Kidney tubule cell (primary cell): Measurements from ENCODE around the gene CDC42.

Experiments used
- DNase-seq: peaks from one replicate; pipeline ENCODE4 v3.0.0-alpha.2; 2018; ENCODE audit warnings: low spot score

Gene CDC42

DNA sequence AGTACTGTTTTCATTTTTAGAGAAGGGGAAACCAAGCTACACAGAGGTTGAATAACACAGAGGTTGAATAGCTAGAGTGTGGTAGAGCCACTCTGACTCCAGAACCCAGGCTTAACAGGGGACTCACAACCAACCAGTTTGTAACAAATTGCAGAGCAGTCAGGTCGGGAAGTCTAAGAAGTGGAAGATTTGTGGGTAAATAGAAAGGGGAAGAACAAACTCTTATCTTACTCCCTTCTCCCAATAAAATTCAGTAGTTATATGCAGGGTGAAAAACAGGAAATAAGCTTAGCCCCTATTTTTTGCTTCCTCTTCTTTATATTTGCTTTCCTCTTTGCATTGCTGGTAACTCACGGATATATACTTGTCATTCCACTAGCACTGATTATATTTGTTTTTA, 23.2 kb downstream of the CDC42 start:
- DNase-seq = no peak

DNA sequence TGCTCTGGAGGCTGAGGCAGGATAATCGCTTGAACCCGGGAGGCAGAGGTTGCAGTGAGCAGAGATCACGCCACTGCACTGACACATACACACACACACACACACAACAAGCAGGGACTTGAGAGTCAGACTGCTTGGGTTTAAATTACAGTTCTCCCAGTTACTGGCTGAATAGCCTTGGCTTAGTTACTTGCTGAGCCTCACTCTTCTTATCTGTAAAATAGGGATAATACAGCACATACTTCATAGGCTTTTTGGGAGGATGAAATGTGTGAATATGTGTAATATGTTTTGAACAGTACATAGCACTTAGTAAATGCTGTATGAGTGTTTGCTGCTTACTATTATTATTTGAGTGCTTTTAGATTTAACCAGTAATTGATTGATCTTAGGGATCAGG, 23.8 kb downstream of the CDC42 start:
- DNase-seq = no peak

DNA sequence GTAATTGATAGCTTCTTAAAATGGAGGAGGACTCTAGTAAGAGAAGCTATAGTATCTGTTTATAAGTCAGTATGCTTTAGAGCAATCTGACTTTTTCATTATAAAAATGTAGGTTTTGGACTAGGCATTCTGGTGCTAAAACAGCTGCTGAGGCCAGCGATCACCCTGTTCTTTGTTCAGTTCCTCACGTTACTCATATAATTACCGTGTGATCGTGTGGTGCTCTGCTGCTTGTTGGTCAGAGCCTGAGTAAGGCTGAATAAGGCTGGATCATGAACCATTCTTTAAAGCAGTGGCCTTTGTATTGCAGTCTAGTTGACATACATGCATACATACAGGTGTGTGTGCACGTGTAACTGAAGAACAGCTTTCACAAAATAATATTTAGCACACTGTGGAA, 25.2 kb downstream of the CDC42 start:
- peak; percentile 28 for DNase-seq

DNA sequence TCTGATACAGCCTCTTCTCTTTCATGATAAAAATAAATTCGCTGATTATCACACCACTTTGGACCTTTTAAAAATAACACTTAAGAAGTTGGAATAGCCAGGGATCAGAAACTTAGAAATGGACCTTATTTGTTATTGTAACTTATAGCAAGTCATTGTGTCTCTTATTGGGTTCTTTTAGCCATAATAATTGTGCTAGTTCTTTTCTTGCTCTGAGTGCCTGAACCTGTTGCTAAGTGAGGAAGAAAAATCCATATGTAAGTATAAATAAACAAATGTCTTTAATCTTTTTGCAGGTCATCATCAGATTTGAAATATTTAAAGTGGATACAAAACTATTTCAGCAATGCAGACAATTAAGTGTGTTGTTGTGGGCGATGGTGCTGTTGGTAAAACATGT, 25.6 kb downstream of the CDC42 start:
- no peak for DNase-seq

DNA sequence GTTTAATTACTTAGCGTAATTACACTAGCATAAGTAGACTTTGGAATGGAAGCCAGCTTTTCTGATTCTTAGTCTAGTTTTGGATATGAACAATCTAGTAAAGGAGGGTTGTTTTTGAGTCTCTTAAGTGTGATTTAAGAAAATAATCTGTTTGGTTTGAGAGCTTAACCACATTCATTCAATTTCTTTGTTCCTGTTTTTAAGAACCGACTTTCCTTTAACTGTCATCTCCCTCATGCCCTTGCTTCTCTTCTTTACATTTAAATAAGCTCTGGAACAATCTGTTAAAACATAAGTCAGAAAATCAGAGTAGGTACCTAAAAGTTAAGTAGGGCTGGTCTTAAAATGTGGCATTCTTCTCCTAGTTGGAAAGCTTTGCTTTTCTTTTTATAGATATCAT, 27.7 kb downstream of the CDC42 start:
- no peak for DNase-seq

DNA sequence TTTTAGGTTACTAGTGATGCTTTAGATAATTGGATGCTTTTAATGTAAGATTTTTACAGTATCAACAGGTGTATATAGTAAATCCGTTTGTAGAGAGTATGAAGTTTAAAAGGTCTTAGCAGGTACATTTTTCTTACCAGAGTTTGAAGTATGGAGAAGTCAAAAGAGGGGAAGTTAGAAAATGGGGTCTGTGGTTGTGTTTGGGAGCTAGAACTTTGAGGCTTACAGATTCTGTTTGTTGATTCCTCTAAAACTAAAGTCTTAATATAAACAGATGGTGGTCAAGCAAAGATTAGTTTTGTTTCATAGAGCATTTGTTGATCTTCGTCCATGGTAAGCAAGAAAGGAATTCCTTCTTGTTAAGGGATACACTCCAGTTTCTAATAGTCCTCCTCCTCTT, 35.8 kb downstream of the CDC42 start:
- DNase-seq = no peak

DNA sequence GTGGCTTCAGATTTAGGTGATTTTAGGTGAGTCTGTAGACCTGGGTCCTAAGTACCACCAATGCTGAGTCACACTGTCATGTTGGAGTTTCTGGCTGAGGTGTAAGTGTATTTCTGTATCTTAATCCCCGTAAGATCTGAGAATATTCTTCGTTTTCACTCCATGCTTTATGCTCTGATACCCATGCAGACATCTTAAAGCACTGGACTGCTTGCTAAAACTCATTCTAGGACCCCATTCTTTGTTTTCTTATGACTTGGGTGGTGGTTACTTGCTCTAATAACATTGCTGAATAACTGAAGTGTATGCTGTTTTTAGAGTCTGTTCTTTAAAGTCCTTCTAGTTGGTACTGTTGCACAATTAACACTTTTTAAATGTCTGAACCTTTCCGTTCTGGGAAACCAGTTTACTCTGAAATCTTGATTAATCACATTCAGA, 36.6 kb downstream of the CDC42 start:
- no peak for DNase-seq

DNA sequence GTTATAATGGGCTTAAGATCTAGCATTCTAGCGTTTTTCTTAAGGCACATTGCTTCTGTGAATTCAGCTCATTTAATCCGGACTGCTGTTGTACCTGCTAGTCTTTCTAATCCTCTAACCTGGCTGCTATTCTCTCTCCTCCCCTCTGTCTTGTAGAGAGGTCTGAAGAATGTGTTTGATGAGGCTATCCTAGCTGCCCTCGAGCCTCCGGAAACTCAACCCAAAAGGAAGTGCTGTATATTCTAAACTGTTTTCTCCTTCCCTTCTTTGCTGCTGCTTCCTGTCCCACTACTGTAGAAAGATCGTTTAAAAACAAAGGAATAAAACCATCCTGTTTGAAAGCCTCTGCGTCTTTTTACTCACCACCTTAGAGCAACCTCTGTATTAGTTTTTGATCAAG, 37.3 kb downstream of the CDC42 start:
- DNase-seq = no peak

DNA sequence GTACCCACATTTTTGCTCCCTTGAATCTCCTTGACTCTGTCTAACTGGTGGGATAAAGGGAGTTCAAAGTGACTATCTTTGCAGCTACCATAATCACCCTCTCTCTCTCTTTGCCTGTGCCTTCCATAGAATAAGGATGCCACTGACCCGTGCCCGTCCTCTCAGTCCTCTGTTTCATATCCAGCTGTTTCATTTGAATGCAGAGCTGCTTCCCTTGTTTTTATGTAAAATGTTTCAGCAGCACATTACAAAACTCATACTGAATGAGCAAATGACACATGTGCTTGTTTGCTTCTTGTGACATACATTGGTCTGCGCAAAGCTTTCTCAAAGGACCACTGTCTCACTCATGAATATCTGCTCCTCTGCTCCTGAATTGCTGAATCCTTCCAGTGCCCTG, 38.4 kb downstream of the CDC42 start:
- DNase-seq = no peak

DNA sequence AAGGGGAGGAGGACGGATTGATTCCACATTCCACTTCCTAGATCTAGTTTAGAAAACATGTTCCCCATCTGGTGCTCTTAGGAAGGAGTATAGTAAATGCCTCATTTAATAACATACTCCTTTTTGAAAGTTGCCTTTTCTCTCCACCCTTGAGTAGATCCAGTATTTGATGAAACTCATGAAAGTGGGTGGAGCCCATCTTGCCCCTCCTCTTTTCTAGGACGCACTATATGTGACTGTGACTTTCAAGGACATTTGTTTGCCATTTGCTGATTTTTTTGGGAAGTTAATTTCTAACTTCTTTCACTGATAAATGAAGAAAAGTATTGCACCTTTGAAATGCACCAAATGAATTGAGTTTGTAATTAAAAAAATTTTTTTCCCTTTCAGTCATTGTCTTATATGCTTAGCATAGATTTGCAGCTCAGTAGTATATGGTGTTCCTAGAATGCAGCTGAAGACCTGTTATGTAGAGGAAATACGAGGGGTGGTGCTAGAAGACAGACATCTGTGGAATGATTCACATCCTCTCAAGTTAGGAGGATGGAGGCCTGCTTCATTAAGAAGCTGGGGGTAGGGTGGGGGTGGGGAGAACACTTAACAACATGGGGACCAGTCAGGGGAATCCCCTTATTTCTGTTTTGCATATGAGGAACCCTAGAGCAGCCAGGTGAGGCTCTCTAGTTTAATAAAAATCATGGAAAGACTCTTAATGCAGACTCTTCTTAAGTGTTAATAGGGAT, 39.7 kb downstream of the CDC42 start:
- peak; percentile 81 for DNase-seq

DNA sequence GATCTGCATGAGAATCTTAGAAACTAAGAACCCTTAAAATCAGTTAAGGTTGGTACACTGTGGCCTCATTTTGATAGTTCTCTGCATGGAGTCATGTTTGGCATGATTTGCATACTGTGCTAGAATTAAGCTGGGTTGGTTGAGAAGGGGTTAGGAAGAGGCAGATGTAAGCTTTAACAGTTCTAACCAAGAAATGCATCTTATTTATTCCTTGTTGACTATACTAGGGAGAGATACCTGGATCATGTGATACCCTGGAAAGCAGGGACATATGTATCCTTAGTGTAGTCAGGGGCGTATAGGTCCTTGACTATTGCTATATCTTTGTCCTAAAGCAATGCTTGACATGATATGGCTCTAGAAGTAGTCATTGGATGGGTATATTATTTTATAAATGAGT, 41.0 kb downstream of the CDC42 start:
- DNase-seq = no peak

DNA sequence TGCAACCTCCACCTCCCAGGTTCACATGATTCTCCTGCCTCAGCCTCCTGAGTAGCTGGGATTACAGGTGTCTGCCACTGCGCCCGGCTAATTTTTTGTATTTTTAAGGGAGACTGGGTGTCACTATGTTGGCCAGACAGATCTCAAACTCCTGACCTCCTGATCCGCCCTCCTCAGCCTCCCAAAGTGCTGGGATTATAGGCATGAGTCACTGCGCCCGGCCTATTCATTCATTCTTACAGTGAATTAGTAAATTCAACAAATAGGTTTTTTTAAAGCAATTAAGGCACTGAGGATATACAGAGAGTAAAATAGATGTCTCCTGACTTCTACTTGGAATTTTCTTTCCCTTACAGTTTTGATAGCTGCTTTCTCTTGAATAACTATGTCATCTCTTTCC, 43.5 kb downstream of the CDC42 start:
- no peak for DNase-seq

DNA sequence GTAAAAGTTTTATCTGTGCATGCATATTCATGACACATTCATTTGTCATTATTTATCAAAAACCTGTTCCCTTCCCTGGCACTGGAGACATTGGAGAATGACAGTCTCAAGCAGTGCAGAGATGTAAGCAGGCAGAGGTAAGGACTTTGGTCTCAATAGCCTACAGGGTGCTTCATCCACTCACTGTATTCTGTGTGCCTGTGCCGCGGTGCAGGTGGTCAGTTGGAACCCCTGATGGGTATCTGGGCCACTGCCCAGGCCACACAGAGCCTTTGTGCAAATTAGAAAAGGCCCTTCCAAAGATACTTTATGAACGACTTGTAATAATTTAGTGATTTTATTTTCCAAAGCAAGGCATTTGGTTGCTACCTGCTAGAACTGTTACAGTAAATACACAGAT, 44.0 kb downstream of the CDC42 start:
- DNase-seq = no peak

DNA sequence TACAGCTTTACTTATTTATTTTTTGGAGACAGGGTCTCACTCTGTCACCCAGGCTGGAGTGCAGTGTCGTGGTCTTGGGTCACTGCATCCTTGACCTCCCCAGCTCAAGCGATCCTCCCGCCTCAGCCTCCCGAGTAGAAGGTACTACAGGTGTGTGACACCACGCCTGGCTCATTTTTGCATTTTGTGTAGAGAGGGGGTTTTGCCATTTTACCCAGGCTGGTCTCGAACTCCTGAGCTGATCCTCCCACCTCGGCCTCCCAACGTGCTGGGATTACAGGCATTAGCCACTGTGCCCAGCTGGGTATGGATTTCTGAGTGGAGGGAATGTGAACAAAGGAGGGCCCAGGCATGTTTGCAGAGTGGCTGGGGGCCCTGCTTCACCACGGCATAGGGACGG, 46.2 kb downstream of the CDC42 start:
- no peak for DNase-seq

DNA sequence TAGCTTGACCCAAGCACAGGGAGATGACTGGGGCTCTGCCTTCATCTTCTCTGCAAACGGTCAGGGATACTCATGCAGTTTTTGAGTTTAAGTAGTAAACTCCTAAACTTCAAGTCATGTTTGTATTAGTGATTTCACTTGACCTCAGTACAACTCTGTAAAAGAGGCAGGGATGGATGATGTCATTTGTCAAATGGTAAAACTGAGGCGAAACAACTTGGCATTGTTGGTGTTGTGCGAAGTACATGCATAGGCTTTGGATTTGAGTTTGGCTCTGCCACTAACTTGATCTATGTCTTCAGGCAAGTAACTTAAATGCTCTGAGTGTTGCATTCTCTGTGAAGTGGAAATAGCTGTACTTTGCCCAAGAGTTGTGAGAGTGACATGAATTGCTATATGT, 47.7 kb downstream of the CDC42 start:
- DNase-seq = no peak

DNA sequence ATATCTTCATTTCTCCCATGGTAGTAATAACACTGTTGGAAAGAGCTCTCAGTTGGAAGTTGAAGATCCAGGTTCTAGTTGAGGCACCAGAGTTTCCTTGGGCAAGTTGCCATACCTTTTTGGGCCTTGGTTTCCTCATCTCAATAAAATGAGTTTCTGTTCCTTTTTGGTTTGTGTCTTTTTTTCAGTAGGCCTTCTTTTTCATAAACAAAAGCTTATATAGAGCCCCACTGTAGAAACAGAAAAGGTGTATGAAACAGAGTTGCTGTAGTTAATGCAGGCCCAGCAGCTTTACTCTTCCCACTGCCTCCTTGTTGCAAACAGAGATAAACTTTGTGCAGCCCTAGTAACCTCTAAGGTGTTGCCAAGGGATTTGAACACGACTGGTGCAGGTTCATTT, 48.7 kb downstream of the CDC42 start:
- no peak for DNase-seq

DNA sequence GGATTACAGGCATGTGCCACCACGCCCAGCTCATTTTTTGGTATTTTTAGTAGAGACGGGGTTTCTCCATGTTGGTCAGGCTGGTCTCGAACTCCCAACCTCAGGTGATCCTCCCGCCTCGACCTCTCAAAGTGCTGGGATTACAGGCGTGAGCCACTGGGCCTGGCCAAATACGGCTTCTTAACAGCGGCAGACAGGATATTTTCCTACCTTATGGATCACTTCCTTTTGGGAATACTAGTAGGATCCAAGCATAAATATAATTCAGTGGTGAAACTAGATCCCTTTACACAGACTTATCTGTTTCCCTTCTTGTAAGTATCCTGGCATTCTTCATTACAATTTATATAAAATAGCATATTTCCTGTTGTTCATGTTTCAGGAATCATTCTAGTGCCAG, 49.5 kb downstream of the CDC42 start:
- no peak for DNase-seq

DNA sequence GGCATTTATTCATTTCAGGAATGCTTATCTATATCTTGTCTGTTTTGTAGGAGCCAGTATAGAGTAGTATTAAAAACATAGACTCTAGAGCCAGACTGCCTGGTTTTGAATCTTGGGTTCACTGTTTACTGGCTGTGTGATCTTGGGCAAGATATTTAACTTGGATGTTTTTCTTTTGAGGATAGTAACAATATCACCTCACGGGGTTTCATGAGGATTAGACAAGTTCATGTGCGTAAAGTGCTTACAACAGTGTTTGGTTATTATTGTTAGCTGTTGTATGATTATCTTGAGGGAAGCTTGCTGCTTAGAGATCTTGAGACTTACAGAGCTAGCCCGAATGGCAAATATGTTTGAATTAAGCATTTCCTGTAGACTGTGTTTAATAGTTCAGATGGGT, 50.2 kb downstream of the CDC42 start:
- DNase-seq = no peak

DNA sequence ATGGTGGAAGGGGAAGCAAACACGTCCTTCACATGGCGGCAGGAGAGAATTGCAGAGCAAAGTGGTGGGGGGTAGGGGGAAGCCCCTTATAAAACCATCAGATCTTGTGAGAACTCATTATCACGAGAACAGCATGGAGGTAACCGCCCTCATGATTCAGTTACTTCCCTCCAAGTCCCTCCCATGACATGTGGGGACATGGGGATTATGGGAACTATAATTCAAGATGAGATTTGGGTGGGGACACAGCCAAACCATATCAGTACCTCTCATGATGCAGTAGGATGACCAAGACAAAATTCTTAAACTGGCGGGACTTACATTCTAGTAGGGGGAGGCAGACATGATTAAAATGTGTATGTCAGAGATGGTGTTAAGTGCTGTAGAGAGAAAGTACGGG, 51.6 kb downstream of the CDC42 start:
- DNase-seq = no peak

DNA sequence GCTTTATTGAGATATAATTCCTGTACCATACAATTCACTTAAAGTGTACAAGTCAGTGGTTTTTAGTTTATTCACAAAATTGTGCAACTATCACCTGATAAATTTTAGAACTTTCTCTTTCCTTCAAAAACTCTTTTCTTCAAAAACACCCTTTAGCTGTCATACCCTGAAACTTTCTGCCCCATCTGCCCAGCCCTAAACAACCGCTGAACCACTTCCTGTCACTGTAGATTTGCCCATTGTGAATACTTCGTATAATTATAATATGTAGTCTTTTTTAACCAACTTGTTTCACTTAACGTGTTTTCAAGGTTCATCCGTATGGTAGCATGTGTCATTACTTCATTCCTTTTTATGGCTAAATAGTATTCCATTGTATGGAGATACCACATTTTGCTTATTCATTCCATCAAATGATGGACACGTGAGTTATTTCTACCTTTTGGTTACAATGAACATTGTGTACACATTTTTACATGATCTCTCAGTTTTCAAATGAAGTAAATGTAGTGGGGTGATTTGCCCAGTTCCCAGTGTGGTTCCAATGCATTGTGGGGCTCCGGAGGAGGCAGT, 52.4 kb downstream of the CDC42 start:
- no peak for DNase-seq

DNA sequence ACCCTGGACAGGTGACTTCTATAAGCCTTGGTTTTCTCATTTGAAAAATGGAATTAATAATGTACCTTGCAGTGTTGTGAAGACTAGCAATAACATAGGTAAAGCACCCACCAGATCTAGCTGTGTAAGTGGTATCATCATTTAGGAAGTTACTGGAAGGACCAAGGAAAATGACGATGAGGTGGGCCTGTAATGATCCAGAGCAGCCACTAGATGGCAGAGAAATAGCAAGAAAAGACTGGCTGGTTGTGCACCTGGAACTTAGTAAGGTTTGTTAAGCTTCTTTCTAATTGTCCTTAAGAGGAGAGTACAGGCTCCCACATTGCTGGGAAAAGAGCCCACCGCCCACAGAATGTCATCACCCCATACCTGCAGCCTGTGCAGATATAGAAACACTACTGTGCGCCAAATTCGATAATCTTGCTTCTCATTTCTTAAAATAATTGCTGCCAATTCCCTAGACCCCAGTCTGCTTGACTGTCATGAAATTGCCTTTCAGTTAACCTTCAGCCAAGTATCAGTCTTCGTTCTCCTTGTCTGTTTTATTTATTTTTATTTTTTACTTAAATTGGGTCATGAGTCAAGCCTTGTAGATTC, 53.2 kb downstream of the CDC42 start:
- peak; percentile 59 for DNase-seq

DNA sequence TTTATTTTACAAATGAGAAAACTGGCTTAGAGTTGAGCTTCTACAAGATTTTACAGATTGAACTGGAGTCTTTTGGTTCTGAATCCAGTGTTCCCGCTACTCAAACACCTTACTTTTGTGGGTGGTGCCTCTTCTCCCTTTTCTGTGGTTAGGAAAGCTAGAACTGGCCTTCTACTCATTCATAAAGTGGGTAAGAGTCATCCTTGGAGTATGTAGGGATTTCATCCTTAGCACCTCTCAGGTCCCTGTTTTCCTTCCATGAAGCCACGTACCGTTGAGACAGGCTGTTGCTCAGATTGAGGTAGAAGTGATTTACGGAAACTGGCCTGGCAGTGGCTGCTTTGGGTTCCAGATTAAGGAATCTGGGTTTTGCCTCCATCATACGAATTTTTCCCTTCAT, 54.6 kb downstream of the CDC42 start:
- DNase-seq = peak; percentile 70

DNA sequence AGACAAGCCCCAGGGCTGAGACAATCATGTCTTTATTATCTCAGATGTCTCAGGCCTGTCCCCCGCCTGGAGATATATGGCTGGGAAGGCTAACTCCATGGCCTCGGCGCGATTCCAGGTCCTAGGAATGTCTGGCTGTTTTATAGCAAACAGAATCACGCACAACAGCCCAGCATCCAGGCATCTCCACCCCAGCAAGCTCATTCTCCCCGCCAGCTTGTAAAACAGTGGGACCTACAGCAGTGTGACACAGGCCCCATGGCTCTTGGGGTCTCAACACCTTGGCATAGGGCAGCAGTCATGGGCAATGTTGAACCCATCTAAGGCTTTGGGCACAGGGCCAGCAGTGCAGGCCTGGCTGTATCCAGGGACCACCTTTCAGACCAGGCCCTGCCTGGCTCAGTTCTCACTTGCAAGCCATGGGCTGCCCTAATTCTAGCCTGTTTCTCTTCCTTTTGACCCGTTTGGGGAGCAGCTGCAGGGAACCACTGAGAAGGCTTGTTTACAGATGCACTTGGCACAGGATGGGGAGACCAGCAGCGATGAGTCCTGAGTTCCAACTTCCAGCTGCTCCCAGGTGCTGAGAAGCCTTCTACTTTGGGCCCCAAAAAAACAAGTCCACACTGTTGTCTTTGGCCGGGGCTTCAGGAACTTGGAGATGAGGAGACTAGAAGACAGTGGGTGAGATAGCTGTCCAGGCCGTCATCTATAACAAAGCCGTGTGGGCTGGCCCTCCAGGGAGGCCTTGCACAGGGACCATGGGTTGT, 56.0 kb downstream of the CDC42 start:
- no peak for DNase-seq
